Keratinocyte (primary cell): ENCODE measurements around the gene RECK. TPM values are rescaled to one million over a fixed set of nuclear protein-coding genes. Genes with fewer than 3 reads are reported as not detected.
A peak's percentile ranks its signal among the peaks of the same experiment; 100 is the strongest.

ENCODE experiments used
- DNase-seq: peaks from one replicate; pipeline ENCODE4 v3.0.0-alpha.2; 2011; ENCODE audit warnings: low read depth, missing footprints, low spot score
- FAIRE-seq: peaks from 2 replicates; lab custom pipeline; 2011; peaks lifted over from hg19 to GRCh38; lab: Jason Lieb, UNC
- H2AFZ ChIP-seq: 2 replicates; pipeline ENCODE4 v1.6.0; 2012; ENCODE audit warnings: low read length, control low read depth, inconsistent platforms; ENCODE audit not compliant: control insufficient read depth
- H3K27ac ChIP-seq: 2 replicates; pipeline ENCODE4 v1.5.1; 2011; ENCODE audit warnings: low read length; ENCODE audit not compliant: control insufficient read depth, insufficient read depth
- H3K27me3 ChIP-seq: 3 replicates; pipeline ENCODE4 v1.6.0; 2011; ENCODE audit warnings: low read length; ENCODE audit not compliant: control insufficient read depth, insufficient read depth; ENCODE audit errors: extremely low read depth
- H3K36me3 ChIP-seq, 2 experiments: 2 replicates in 1 of 2; 3 replicates in 1 of 2; pipeline ENCODE4 v1.5.1; 2011; ENCODE audit warnings: low read length in 2 of 2, mild to moderate bottlenecking in 1 of 2; ENCODE audit not compliant: control insufficient read depth in 2 of 2, insufficient read depth in 2 of 2; ENCODE audit errors: extremely low read depth in 1 of 2
- H3K4me1 ChIP-seq: 3 replicates; pipeline ENCODE4 v1.5.1; 2011; ENCODE audit warnings: low read length; ENCODE audit not compliant: control insufficient read depth, insufficient read depth; ENCODE audit errors: extremely low read depth
- H3K4me2 ChIP-seq: 3 replicates; pipeline ENCODE4 v1.6.0; 2011; ENCODE audit warnings: low read depth, low read length; ENCODE audit not compliant: control insufficient read depth, insufficient read depth; ENCODE audit errors: extremely low read depth
- H3K4me3 ChIP-seq, 3 experiments: fragments of 200-600 bp in 1 of 3; sonication (generic) in 1 of 3; 2 replicates in 2 of 3; 3 replicates in 1 of 3; pipeline ENCODE4 v1.5.1; 2011 to 2016; ENCODE audit warnings: low read length in 3 of 3, mild to moderate bottlenecking in 3 of 3, control low read depth in 2 of 3, inconsistent platforms in 1 of 3, low read depth in 1 of 3, mixed read lengths in 1 of 3, mixed run types in 1 of 3, moderate library complexity in 1 of 3; ENCODE audit not compliant: control insufficient read depth in 2 of 3, insufficient read depth in 2 of 3; ENCODE audit errors: extremely low read depth in 1 of 3
- H3K79me2 ChIP-seq: 2 replicates; pipeline ENCODE4 v1.6.0; 2012; ENCODE audit warnings: low read length; ENCODE audit not compliant: control insufficient read depth, insufficient read depth
- H3K9ac ChIP-seq: 3 replicates; pipeline ENCODE4 v1.6.0; 2011; ENCODE audit warnings: low read length; ENCODE audit not compliant: control insufficient read depth, insufficient read depth; ENCODE audit errors: extremely low read depth
- H3K9me1 ChIP-seq: 3 replicates; pipeline ENCODE4 v1.6.0; 2011; ENCODE audit warnings: low read length; ENCODE audit not compliant: control insufficient read depth, insufficient read depth; ENCODE audit errors: extremely low read depth
- H3K9me3 ChIP-seq: 2 replicates; pipeline ENCODE4 v1.5.1; 2012; ENCODE audit warnings: low read depth, low read length; ENCODE audit not compliant: control insufficient read depth
- H4K20me1 ChIP-seq: 3 replicates; pipeline ENCODE4 v1.6.0; 2011; ENCODE audit warnings: low read length; ENCODE audit not compliant: control insufficient read depth, insufficient read depth; ENCODE audit errors: extremely low read depth
- CTCF ChIP-seq, 3 experiments: IDR thresholded peaks in 1 of 3; conservative IDR thresholded peaks in 1 of 3; optimal IDR thresholded peaks in 1 of 3; 2 replicates in 2 of 3; 3 replicates in 1 of 3; pipeline versions ENCODE3 to v1.5.1; 2011; ENCODE audit warnings: low read length in 3 of 3, mild to moderate bottlenecking in 3 of 3, moderate library complexity in 2 of 3, control low read depth in 1 of 3, inconsistent platforms in 1 of 3; ENCODE audit not compliant: insufficient read depth in 2 of 3; ENCODE audit errors: extremely low read depth in 1 of 3
- EZH2 ChIP-seq: IDR thresholded peaks from one replicate; pipeline ENCODE4 v1.6.1; 2012; ENCODE audit warnings: inconsistent platforms, mild to moderate bottlenecking, low read length, moderate library complexity
- dilution Hi-C: fragments of 300-500 bp; cut with MboI; formaldehyde crosslinking; loops from one replicate; pipeline ENCODE4 v1.7.0; 2020; ENCODE audit warnings: low sequenced_read_pairs; ENCODE audit not compliant: extremely low pct_ligation_motif_present
- polyA plus RNA-seq, 5 experiments: library from polyadenylated mRNA; depleted of rRNA in 3 of 5; stranded (reverse) in 3 of 5; stranded (forward) in 1 of 5; unstranded in 1 of 5; fragments of >200 nt; gene quantifications; 1 replicate in 1 of 5; 2 replicates in 3 of 5; 3 replicates in 1 of 5; pipeline versions ENCODE4 v1.2.1 to v1.2.3, GENCODE V29; 2011 to 2012; ENCODE audit warnings: missing spikeins in 2 of 5, low read depth in 1 of 5, low replicate concordance in 1 of 5

The RECK gene
- polyA plus RNA-seq, 1 donor (not counting 4 experiments of a cell fraction or from before 2014, with no cell fraction given) = 4.6 TPM

- FAIRE-seq = no peak
- no peak for DNase-seq
These were observed 99.7 kb downstream of the RECK start, which contains the start of gene GLIPR2 for GRCh38 chr9:36136272-36136893. GLIPR2 (plus strand) TSS chr9:36136733; CDS start chr9:36136779, 46 bp downstream.

GRCh38 chr9:36136894-36137391, 100.2 kb downstream of the RECK start:
- H3K27ac ChIP-seq = no peak overlapping the region
- H4K20me1 ChIP-seq = no peaks in the 10 kb centered on the region
- H3K4me1 ChIP-seq = peaks cover 10% of the 10 kb centered on the region
- dilution Hi-C loops = no loop called here
- peak; percentile 39 for TF ChIP-seq EZH2
- no peak for TF ChIP-seq CTCF (optimal IDR thresholded peaks at IDR 0.05 in 1 of 3, IDR thresholded peaks at IDR 0.05 in 1 of 3, conservative IDR thresholded peaks at IDR 0.05 in 1 of 3; ENCODE audit: extremely low read depth in 1 of 3, insufficient read depth in 2 of 3, low read length in 3 of 3)
- no peaks in the 10 kb centered on the region for H3K36me3 ChIP-seq
- peak overlapping the region; percentile 43 to 72 (median 67) for H3K4me3 ChIP-seq
- H3K9ac ChIP-seq = peak overlapping the region; percentile 49
- no peak for FAIRE-seq
- H3K9me3 ChIP-seq = no peaks in the 10 kb centered on the region
- no peaks in the 10 kb centered on the region for H3K79me2 ChIP-seq
- peak overlapping the region; percentile 64 for H2AFZ ChIP-seq
- peaks cover 25% of the 10 kb centered on the region for H3K27me3 ChIP-seq
- no peak for DNase-seq
- H3K4me2 ChIP-seq = peak overlapping the region; percentile 73
- no peaks in the 10 kb centered on the region for H3K9me1 ChIP-seq

More at GRCh38 chr9:36136272-36136893, 99.7 kb downstream of the RECK start, which contains the start of gene GLIPR2:
- no peaks in the 10 kb centered on the region for H4K20me1 ChIP-seq
- no peaks in the 10 kb centered on the region for H3K79me2 ChIP-seq
- H3K4me1 ChIP-seq = peaks cover 12% of the 10 kb centered on the region
- H3K27ac ChIP-seq = no peak within 1 kb of the TSS
- peak within 1 kb of the TSS; percentile 49 for H3K9ac ChIP-seq
- peak within 1 kb of the TSS; percentile 73 for H3K4me2 ChIP-seq
- H2AFZ ChIP-seq = peak within 1 kb of the TSS; percentile 64
- dilution Hi-C loops = no loop called here
- no peaks in the 10 kb centered on the region for H3K9me1 ChIP-seq
- H3K9me3 ChIP-seq = no peaks in the 10 kb centered on the region
- TF ChIP-seq CTCF (optimal IDR thresholded peaks at IDR 0.05 in 1 of 3, IDR thresholded peaks at IDR 0.05 in 1 of 3, conservative IDR thresholded peaks at IDR 0.05 in 1 of 3; ENCODE audit: extremely low read depth in 1 of 3, insufficient read depth in 2 of 3, low read length in 3 of 3) = no peak
- no peak for TF ChIP-seq EZH2
- no peaks in the 10 kb centered on the region for H3K36me3 ChIP-seq
- H3K27me3 ChIP-seq = peaks cover 25% of the 10 kb centered on the region
- peak within 1 kb of the TSS; percentile 43 to 72 (median 67) for H3K4me3 ChIP-seq
